T follicular helper cell (primary cell): ENCODE data around the gene ENGASE.
A peak's percentile ranks its signal among the peaks of the same experiment; 100 is the strongest.
"Not testable (repeated sequence)": the region's sequence is repeated elsewhere in the genome, so short reads cannot be mapped to it uniquely, and the experiment has no call there.

Source experiments
- DNase-seq: peaks from one replicate; pipeline ENCODE4 v3.0.0-alpha.2; 2020; ENCODE audit warnings: low read depth

ENGASE gene

DNA sequence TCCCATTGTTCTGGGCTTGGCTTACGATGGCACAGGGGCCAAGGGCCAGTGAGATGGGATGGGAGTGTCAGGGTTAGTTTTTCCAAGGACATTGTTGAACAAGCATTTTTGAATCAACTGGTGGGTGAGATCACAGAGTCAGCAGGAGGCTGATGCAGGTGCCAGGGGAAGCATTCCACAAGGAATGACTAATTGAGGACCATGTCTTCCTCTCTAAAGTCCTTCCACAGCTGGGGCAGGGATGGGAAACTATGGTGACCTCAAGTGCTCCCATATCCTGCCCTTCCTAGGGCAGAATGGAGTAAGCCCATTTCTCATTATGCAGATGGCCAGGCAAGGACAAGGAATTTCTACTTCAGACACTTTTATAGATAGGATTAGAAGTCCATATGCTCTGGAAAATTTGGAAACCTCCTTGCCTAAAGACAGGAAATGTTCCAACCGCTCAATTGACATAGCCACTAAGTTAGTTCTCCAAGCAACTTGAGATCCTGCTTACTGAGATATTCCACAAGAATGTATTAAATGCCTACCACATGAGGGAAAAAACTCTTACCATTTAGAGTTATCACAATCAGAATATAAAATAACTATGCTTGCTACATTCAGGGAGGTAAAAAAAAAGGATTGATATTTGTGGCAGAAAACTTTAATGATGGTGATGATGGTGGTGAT is 21.2 kb upstream of the ENGASE start:
- DNase-seq = no peak

GRCh38 chr17:79054200-79054960 is 20.2 kb upstream of the ENGASE start:
- DNase-seq = no peak

- DNase-seq = no peak
Measured at GRCh38 chr17:79055197-79055596, 19.4 kb upstream of the ENGASE start.

DNA sequence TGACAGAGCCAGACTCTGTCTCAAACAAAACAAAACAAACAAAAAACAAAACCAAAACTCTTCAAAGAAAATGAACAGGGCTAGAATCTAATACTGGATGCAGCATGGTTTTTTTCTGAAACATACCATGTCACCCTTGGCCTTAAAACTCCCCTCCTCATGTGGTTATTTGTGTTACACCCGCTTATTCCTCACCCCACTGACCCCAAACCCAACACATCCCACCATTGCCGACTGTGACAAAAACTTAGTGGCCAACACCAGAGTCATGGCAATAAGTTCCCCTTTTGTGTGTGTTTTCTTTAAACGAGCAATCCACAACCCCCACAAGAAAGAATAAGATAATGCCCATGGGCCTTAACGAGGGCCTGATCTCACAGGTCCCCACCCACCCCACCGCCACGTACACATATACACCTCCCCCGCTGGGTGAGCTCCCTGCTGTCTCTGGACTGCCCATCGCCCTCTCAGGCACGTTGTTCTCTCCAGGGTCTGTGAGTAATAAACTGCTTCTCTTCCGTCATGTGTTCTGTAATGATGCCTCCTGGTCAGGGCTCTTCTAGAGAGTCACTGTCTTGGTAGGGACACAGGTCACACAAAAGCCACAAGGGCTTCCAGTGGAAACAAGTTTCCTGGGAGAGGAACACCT is 16.8 kb upstream of the ENGASE start:
- no peak for DNase-seq

- DNase-seq = no peak
Measured at GRCh38 chr17:79062691-79063090, 11.9 kb upstream of the ENGASE start.

- no peak for DNase-seq
Measured at GRCh38 chr17:79064026-79064425, 10.6 kb upstream of the ENGASE start.

- peak; percentile 57 for DNase-seq
Measured at GRCh38 chr17:79065105-79065670, 9.4 kb upstream of the ENGASE start.

- no peak for DNase-seq
Measured at GRCh38 chr17:79066963-79067362, 7.7 kb upstream of the ENGASE start.

GRCh38 chr17:79070266-79070880 is 4.3 kb upstream of the ENGASE start:
- DNase-seq = no peak

DNA sequence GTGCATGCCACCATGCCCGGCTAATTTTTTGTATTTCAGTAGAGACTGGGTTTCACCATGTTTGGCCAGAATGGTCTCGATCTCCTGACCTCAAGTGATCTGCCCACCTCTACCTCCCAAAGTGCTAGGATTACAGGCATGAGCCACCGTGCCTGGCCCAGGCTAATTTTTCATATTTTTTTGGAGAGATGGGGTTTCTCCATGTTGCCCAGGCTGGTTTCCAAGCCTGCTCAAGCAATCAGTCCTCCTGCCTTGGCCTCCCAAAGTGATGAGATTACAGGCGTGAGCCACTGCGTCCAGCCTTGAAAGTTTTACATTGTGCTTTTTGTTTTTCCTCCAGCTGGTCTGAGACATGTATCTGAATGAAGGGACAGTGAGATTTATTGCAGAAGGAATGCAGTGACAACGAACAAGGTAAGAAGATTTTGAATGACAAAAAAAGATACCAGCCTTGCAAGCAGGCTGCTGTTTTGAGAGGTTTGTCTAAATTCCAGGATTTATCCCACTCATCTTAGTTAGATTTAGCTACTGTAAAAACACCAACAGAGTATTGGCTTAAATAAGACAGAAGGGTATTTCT is 3.4 kb upstream of the ENGASE start:
- no peak for DNase-seq

- no peak for DNase-seq
Measured at GRCh38 chr17:79072544-79072943, 2.1 kb upstream of the ENGASE start.

DNA sequence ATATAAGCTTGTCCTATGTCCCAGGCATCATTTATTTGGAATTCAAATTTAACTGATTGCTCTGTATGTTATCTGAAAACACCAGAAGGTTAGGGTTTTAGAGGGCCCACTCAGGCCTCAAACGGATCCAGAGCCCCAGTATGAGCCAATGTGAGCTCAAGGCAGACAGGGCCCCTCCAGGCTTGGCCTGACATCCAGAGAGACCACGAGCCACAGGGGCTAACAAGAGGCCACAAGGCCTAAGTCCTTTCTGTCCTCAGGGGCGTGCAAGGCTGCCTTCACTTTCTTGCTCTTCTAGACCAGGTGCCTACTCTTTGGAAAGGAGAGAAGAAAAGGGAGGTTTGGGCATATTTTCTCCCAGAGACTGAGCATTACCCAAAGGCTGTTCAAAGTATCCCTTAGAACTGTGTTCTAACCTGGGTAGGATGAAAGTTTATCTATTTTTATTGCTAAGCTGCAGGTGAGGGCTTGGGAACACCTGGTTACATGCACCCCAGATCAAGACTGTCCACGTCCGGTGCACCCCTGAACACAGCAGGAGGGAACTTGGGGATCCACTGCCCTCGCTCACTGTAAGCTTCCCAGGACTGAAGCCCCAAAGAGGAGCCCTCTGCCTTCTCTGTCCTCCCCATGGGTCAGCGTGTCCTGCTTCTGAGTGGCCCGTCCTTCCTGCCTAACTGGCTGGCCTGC is 1.5 kb upstream of the ENGASE start:
- no peak for DNase-seq

DNA sequence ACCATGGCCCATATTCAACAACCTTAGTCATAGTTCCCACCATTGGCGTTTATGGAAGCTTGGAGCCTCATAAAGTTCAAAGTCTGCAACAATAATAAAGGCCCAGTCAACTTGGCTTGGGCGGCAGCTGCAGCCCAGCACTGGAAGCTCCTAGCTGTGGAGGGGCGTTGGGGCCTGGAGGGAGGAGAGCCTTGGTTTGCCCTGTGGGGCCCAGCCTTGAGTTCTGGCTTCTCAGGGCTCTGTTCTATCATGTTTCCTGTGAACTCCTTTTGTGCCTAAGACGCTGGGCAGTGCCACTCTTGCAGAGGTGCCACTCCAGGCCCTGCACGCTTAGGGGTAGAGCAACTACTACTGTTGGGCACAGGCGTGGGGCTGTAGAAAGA is 927 bp upstream of the ENGASE start:
- no peak for DNase-seq

DNA sequence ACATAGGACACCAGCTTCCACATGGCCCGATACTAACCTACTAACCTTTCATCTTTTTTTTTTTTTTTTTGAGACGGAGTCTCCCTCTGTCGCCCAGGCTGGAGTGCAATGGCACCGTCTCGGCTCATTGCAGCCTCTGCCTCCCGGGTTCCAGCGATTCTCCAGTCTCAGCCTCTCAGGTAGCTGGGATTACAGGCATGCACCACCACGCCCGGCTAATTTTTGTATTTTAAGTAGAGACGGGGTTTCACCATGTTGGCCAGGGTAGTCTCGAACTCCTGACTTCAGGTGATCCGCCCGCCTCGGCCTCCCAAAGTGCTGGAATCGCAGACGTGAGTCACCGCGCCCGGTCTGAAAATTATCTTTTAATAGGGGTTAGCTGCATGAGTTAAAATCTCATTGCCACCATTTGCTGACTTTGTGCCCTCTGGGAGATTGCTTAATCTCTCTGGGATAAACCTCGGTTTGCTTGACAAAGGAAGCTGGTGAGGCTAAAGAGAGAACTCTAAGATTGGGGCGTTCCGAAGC is 439 bp upstream of the ENGASE start:
- DNase-seq = not testable (repeated sequence)

DNA sequence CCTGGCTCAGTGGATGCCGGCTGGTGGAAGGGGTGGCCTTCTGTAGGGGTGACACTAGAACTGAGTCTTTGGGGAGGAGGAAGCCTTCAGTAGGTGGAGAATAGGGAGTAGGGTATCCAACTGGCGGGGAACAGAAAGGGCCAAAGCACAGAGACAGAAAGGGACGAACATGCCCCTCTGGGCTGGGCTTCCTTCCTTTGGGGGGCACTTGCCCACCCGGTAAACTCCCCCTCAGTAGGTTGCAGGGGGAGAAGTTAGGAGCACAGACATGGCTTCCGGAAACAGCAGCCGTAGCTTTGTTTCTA is 774 bp downstream of the ENGASE start:
- no peak for DNase-seq

- no peak for DNase-seq
Measured at GRCh38 chr17:79075861-79076406, 1.3 kb downstream of the ENGASE start.

DNA sequence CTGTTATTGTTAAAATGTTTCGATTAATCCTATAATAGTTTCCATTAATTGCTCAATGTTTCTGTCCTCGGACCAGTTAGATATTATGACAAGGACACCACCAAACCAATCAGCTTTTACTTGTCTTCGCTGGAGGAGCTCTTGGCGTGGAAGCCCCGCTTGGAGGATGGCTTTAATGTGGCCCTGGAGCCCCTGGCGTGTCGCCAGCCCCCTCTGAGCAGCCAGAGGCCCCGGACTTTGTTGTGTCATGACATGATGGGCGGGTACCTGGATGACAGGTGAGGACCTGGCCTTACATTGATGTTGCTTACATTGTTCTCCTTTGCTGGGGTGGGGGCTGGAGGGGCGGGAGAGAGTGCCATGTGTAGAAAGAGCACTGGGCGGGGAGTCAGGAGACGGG is 3.0 kb downstream of the ENGASE start:
- no peak for DNase-seq

DNA sequence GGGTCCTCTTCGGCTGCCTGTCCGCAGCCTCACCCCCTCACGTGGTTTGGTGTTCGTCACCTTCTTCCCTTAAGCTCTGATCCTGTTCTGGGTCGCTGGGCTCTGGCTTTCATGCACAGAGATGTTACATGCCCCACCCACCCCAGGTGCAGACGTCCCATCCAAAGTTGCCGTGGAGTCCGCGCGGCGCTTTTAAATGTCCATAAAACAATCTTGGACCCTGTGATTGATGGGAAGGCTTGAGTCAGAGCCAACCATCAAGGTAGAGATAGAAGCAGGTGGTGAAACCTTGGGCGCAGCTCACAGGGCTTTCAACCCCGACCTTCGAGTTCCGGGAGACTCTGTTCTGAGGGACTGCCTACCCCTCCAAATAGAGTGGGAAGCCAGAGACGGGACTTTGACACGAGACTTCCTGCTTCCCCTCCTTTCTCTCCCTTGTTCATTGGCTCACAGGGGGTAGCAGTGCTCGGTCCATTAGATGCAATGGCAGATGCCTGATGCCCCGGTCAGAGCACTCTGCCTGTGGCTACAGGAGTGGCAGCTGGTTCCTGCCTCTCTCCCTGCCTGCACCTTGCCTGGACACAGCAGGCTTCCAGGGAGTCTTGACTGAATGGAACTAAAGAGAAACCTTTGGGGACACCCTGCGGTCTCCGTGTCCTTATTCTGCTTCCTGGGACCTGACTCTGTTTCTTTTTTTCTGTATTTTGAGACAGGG is 4.0 kb downstream of the ENGASE start:
- no peak for DNase-seq

- DNase-seq = no peak
Measured at GRCh38 chr17:79079421-79080200, 5.0 kb downstream of the ENGASE start.

- DNase-seq = no peak
Measured at GRCh38 chr17:79080349-79080748, 5.7 kb downstream of the ENGASE start.
